ENCODE data around the gene FAM180A. TPM values are rescaled to one million over a fixed set of nuclear protein-coding genes. Genes with fewer than 3 reads are reported as not detected.
"Not testable (repeated sequence)": the region's sequence is repeated elsewhere in the genome, so short reads cannot be mapped to it uniquely, and the experiment has no call there.

Gene FAM180A
- total RNA-seq (ENCODE audit: insufficient read depth, low replicate concordance) = 1.7 TPM

DNA sequence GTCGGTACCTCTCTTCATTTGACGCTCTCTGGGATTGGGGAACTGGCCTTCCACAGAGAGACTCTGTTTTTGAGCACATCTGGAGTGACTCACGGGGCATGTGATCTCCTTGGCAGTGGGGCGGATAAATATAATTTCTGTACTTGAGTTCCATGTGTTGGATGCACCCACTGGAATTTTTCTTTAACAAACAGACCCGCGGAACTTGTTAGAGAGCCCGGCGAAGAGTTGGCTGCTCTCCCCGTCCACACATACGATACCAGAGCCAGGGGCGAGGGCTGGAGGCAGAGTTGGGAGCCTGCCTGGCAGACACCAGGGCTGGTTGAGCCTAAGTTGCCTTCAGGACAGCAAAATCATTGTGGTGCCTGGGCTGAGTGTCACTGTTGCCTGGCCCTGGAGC is at the start of gene FAM180A:
TSS of gene FAM180A (minus strand) at position 44 of the 400 bp plus-strand sequence. CDS start 233 bp downstream, outside the sequence.
- peak; percentile 69 for DNase-seq (ENCODE audit: low spot score)

DNA sequence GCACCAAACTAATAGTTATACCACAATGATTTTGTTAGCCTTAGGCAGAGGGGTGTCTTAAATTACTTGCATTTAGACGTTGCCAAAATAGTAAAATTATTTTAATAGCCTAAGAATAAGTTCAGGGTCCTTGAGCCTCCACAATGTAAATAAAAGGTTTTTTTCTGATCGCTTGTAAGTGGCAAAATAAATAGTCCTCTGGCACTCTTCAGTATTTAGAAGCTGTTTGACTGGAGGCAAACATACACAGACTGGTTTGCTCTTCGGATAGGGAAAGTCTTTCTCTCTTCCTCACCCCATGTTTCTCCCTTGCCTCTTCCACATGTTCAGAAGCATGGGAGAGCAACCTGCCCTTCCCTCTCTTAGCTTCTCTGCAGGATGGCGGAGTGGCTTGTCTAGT is 49.5 kb upstream of the FAM180A start:
- no peak for DNase-seq (ENCODE audit: low spot score)

DNA sequence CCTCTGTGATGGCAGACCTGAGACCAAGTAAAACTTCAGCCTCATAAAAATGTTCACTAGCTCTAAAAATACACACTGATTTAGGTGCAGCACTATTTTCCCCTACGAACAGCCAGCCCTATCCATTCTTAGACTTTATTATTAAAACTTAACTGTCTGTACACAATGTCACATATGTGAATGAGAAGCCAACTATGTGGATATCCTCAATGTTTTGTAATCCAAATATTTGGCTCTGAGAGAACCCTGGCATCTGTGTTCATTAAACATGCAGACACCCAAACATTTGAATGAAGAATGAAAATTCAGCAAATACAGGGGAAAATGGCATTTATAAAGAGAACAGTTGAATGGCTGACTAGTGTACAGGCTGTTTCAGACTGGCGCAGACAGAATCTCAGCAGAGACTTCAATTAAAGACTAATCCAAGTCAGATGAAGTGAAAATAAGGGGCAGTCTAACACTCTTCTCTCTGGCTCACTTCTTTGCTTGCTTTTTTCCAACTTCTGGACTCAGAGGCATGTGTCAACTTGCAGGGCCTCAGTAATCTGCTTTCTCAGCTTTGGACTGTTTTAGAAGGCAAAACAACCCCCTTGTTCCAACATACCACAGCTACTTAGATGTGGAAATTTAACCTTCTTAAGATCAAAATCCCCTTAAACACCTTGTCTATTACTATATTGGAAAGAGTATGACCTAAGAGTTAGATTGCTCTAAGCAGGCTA is 47.4 kb upstream of the FAM180A start:
- peak; percentile 50 for DNase-seq (ENCODE audit: low spot score)

DNA sequence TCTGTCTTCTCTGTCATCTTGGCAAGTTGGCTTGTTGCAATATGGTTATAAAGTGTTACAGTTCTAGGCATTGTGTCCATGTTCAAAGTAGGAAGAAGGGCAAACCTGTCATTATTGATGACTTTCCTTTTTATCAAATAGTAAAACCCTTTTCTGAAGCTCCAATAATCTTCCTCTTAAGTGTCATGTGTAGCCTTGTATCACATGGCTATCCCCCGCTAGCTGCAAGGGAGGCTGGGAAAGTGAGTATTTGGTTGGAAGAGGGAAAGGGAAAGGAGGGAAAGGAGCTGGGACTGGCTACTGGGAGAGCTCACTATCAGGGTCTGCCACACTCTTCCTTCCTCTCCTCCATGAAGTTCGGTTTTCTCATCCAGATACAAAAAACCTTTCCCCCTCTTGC is 45.2 kb upstream of the FAM180A start:
- DNase-seq (ENCODE audit: low spot score) = no peak

DNA sequence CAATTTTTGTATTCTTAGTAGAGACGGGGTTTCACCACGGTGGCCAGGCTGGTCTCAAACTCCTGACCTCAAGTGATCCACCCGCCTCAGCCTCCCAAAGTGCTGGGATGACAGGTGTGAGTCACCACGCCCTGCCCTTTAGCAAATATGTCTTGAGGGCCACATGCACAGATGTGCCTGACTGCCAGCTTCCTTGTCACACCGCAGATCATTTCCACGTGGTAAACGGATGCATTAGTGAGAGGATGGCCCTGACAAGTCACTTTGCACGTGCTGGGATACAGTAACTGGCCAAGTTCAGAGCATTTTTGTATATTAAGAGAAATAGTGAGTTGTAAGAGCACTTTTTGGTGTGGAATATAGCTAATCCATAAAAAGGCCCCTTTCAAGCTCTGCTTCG is 44.3 kb upstream of the FAM180A start:
- DNase-seq (ENCODE audit: low spot score) = no peak

DNA sequence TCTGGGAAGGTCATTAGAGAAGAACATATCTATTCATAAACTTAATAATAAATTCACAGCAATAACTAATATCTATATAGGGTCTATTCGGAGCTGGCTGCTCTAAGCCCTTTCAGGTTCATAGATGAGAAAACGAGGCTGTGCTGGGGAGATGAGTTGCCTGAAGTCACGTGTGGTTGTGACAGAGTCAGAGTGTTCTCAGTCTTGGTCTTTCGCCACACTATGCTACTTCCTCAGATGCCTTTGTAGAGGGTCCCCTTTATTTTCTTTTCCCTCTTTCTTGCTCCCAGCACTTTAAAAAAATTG is 43.7 kb upstream of the FAM180A start:
- DNase-seq (ENCODE audit: low spot score) = no peak

DNA sequence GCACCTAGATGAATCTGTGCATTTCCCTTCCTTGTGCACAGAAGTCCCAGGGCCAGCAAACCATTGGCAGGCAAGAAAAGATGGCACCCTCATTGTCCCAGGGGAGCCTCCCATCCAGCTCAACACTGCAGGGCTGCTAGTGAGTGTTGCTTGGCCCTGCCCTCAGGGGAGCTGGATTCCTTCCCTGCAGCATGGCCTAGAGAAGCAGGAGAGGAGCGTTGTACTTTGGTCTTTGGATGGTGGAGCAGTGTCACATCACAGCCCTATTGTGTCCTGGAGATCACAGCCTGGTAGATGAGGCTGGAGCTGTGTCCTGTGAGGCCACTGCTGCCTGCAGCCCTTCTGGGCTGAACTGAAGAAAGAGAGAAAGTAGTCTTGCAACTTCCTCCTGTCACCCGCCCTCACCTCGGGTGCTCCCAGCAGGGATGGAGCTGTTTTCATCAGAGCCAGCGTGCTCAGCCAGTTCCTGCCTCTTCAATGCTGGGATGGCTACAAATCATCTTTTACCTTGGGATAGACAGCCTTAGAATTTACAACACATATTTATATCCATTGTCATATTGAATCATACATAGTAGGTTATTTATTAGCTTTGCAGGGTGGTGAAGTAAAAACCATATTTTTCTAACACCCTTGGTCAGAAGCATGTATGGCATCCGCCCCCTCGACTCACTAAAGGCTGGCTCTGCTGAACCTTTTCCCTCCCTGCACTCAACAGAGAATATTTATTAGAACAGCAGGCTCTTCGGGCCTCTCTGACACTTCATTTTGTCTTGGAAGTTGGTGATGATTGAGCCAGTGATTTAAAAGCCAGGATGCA is 43.1 kb upstream of the FAM180A start:
- DNase-seq (ENCODE audit: low spot score) = no peak

DNA sequence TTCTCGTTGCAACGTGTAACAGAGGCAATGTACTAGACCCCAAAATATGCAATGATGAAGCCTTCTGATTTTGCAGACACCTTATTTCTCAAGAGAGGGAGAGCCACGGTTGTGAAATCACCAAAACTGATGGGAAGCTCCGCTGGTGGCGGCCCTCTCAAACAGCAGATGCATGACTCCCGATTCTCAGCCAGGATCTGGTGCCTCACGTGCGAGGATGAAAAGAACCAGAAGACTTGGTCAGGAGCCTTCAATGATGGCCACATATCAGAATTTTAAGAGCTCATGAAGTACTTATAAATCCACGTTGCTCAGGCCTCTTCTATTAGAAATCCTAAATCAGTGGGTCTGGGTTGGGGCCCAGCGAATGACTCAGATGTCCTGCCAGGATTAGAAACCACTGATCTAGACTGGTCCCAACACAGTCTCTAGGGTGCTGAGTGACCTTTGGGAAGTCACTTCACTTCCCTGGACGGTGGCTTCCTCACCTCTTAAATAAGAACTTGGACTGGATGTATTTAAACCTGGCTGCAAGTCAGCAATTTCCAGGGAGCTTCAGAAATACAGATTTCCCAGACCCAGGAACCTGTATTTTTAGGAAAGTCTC is 41.9 kb upstream of the FAM180A start:
- DNase-seq (ENCODE audit: low spot score) = no peak

DNA sequence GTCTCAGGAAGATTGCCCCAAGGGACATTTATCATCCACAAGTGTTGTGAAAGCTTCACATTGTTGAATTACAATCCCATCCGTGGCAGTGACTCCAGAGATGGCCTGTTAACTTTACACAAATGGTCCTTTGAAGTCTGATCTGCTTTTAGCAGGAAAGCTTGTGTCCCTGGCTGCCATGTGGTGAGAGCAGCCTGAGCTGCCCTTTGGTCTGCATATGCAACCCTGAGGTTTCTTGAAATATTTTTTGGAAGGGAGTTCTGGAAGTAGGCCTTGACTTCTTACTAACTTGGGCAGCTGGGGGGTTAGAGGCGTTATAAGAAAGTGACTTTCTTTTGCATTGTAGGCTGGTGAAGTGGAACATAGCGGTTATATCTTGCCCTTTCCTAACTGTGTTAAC is 41.3 kb upstream of the FAM180A start:
- no peak for DNase-seq (ENCODE audit: low spot score)

DNA sequence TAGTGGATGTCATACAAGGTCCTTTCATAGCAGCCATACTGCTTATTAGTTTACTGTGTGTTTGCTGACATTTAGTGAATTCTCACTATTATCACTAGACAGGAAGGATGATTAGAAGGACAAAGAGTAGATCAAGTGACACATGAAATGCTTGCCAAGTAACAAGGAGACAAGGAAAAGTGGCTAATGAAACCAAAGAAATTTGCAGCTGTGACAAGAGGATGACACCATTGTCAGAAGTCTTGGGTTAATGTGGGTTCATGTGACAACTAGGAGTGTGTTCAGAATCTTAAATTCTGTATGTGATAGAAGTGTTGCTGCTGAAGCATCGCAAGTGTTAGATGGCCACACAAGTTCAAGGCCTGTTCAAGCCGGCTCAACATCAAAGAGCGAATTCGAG is 40.8 kb upstream of the FAM180A start:
- no peak for DNase-seq (ENCODE audit: low spot score)

DNA sequence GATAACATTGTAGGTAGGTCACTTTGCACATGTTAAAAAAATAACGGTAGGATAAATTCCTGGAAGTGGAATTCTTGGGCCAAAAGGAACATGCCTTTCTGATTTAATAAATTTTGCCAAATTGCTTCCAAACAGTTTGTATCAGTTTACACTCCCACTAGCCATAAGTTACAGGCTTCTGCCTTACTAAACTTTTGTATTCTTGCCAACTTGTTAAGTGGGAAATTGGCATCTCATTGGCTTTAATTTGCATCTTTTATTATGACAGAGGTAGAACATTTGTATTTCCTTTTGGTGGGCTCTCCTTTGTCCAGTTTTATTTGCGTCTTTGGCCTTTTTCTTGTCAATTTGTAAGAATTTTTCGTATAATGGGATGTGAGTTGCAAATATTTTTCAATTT is 38.3 kb upstream of the FAM180A start:
- DNase-seq (ENCODE audit: low spot score) = no peak

DNA sequence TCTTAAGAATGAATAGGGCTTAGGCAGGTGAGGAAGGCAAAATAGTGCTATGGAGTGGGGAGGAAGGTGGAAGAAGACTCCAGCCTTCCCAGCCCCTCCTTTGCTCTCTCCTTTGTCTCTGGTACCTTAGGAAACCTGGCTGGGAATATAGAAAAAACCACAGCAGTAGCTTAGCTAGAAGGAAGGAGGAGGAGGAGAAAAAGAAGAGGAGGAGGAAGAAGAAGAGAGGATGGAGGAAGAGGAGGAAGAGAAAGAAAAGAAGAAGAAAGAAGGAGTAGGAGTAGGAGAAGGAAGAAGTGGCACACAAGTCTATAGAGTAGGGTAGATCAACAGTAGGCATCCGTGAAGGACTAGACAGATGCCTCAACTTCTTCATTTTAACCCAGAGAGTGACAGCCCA is 36.5 kb upstream of the FAM180A start:
- DNase-seq (ENCODE audit: low spot score) = no peak

DNA sequence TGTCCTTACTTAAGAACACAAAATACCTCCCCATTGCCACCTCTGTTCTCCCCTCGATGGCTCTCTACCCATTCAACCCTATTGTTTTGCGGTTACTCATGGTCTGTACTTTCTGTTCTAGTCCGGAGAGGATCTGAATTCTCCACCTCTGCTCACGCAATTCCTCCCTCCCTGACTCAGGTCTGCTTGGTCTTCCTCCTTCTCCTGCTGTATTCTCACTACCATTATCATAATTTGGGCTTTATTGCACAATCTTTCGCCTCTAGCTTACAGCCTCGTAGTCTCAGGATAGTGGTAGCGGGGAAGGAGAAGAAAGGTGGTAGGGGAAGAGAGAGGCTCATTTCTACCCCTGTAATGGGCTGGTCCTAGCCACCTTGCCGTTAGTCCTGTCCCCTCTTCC is 35.4 kb upstream of the FAM180A start:
- no peak for DNase-seq (ENCODE audit: low spot score)

DNA sequence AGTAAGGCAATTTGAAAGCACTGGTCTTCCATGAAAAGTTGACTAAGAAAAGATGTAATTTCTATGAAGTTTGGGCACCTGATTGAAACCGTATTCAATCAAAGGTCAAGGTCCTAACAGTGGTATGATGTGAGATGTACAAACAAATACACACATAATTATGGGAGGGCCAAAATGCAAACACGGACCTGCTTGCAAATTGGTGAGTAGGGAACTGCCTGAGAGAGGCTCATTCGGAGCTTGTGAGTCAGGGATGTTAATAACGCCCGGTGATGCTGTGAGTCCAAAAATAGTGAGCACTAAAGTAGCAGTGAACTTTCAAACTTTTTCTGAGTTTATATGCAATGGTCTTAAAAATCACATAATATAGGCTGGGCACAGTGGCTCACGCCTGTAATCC is 34.2 kb upstream of the FAM180A start:
- DNase-seq (ENCODE audit: low spot score) = no peak

DNA sequence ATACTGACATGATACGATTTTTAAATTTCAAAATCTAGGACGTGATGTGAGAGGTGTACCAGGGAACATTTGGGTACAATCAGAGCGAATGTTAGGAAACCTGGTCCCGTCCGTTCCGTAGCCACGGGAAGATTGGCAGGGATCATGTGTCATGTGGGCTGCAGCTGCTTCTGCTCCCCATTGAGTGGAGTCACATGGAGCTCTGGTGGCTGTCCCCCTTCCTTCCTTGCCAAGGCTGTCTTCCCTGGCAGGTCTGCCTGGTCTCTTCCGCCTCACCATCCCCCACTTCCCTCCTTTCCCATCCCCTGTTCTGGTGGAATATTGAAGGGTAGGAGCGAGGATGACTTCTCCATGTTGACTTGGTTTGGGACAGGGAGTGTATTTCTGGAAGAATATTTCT is 33.8 kb upstream of the FAM180A start:
- no peak for DNase-seq (ENCODE audit: low spot score)

DNA sequence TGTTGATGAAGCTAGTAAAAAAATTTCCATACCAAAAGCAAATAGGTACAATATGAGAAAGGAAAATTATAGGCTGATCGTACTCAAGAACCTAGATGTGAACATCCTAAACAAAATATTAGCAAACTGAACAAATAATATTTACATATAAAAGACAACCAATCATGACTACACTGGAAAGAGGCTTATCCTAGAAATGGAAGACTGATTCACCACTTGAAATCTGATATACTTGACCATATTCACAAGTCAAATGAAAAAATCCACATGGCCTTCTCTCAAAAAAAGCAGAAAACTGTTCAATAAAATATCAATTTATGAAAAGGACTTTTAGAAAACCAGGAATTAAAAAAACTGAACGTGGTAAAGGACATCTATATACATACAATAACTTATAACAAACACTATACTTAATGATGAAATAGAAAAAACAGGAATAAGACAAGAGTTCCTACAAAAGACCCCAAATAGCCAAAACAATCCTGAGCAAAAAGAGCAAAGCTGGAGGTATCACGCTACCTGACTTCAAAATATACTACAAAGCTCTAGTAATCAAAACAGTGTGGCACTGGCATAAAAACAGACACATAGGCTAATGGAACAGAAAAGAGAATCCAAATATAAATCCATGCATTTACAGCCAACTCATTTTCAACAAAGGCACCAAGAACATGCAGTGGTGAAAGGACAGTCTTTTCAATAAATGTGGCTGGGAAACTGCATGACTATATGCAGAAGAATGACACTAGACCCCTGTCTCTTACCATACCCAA is 29.2 kb upstream of the FAM180A start:
- no peak for DNase-seq (ENCODE audit: low spot score)

DNA sequence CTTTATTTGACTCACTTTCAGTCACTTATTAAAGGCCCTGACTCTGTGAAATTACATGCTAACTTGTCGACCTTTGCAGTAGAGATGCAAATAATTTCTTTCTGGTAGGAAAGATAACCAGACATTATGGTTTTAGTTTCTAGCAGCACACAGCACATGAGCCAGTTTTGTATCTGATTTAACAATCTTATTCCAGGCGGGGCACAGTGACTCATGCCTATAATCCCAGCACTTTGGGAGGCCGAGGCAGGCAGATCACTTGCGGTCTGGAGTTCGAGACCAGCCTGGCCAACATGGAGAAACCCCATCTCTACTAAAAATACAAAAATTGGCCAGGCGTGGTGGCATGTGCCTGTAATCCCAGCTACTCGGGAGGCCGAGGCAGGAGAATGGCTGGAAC is 27.3 kb upstream of the FAM180A start:
- DNase-seq (ENCODE audit: low spot score) = not testable (repeated sequence)

DNA sequence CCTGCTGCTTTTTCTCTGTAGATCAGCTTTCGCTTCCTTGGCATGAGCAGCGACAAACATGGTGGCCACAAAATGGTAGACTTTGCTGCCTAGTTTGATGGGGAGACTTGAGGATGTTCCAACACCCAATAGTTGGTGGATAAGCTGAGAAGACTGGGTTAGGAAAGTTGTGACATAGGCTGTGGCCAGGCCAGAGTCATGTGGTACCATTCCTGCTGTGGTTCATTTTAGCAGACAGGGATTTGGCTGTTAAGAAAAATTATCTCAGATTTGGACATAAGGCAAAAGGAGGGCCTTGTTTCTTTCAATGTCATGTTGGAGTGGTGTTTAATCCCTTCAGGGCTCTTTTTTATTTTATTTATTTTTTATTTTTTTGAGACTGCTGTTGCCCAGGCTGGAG is 26.6 kb upstream of the FAM180A start:
- DNase-seq (ENCODE audit: low spot score) = peak; percentile 39

DNA sequence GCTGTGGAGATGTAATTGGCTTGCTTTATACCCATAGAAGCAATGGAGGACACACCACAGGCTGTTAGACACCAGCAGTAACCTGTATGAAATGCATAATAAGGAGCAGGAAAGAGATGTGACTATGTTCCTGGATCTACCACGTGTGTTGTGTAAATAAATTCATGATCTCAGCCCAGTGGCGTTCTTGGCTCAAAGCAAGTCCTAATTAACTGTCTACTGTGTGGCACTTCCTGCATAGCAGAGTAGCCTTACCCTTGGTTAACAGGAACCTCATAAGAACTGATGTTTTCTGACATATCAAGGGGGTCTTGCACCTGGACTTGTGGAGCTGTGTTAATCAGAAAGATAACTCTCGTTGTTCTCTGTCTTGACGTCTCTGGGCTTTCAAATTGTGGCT is 25.7 kb upstream of the FAM180A start:
- DNase-seq (ENCODE audit: low spot score) = peak; percentile 40

DNA sequence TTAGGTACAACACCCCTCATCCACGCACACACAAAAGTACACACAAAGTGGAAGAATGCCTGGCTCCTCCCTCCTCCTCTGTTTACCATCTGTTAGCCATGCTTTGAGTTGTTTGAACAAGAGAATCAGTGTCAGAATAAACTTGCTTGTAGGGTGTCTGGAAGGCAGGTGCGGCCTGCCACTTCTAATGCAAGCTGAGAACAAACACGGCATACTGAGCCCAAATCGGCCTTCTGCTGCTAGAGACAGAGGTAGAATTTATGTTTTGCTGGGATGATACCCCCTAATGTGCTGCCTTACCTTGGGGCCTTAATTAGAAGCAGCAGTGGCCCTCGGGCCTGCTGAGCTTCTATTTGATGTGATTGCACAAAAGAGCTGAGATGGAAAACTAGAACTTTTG is 24.9 kb upstream of the FAM180A start:
- DNase-seq (ENCODE audit: low spot score) = no peak

DNA sequence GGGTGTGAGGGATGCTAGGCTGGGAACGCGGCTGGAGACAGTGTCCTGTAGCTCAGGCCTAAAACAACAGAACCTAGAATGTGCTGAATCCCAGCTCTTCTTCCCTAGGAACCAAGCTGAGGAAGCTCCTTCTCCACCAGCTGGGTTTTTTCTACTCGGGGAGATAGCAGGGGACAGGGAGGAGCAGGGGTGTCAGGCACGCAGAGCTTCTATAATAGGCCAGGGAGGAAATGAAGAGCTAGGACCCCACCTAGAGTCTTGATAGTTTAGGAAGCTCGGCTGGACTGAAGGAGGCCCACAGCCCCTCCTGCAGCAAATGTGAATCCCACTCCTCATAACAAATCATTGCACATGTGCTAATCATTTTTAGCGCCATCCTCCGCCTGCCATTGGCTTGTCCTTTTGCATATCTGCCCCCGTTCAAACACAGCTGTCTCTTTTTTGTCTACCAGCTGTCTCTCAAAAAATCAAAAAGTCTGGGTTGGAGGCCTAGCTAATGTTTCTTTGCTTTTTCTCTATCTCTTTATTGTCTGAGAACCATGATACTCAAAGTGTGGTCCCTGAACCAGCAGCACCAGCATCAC is 24.1 kb upstream of the FAM180A start:
- DNase-seq (ENCODE audit: low spot score) = no peak

All from umbilical cord (tissue), 2 donors.